Measurements from ENCODE around the gene PRR32. TPM values are rescaled to one million over a fixed set of nuclear protein-coding genes. Genes with fewer than 3 reads are reported as not detected.
"Not testable (repeated sequence)": the region's sequence is repeated elsewhere in the genome, so short reads cannot be mapped to it uniquely, and the experiment has no call there.

The PRR32 gene, protein sequence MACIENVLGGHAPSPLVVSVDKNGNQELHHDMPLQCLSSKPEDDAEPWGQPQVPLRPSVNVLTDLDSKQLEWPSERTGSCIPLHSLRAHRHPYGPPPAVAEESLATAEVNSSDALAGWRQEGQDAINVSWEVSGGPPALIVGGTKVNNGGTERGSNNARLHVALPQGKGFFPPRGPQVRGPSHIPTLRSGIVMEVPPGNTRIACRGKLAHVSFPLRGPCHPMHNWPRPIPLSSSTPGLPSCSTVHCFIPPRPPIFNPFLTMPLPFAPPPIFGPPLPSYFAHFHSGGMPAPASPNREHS
- total RNA-seq = not detected

GRCh38 chrX:126819429-126819828 lies at the start of gene PRR32:
TSS of gene PRR32 (plus strand) at chrX:126819729. CDS start at chrX:126819844, 115 bp downstream.
- TF ChIP-seq CTCF (IDR thresholded peaks at IDR 0.05) = no peak
- TF ChIP-seq POLR2AphosphoS5 (IDR thresholded peaks at IDR 0.05; ENCODE audit: insufficient read depth in 1 of 2, low read depth in 1 of 2) = no peak
- no peak for TF ChIP-seq POLR2A (IDR thresholded peaks at IDR 0.05)
- H3K9me3 ChIP-seq = no peaks in the 10 kb centered on the region
- H3K27ac ChIP-seq = no peak within 1 kb of the TSS
- H3K36me3 ChIP-seq = no peaks in the 10 kb centered on the region
- H3K4me1 ChIP-seq = no peaks in the 10 kb centered on the region
- no peak within 1 kb of the TSS for H3K4me3 ChIP-seq
- H3K27me3 ChIP-seq = no peaks in the 10 kb centered on the region
- intact Hi-C loops (cut with DNase I) = no loop called here
- DNase-seq (ENCODE audit: extremely low spot score in 2 of 2) = no peak

GRCh38 chrX:126770179-126770578 lies 49.4 kb upstream of the PRR32 start:
- TF ChIP-seq CTCF (IDR thresholded peaks at IDR 0.05) (no peak), POLR2AphosphoS5 (IDR thresholded peaks at IDR 0.05; ENCODE audit: insufficient read depth in 1 of 2, low read depth in 1 of 2) (no peak), POLR2A (IDR thresholded peaks at IDR 0.05) (no peak)
- Histone ChIP-seq H3K27me3 (no peaks in the 10 kb centered on the region), H3K36me3 (no peaks in the 10 kb centered on the region), H3K4me1 (no peaks in the 10 kb centered on the region), H3K9me3 (no peaks in the 10 kb centered on the region), H3K27ac (no peak overlapping the region), H3K4me3 (no peak overlapping the region)
- DNase-seq (ENCODE audit: extremely low spot score in 2 of 2) = no peak
- intact Hi-C loops (cut with DNase I) = no loop called here

DNA sequence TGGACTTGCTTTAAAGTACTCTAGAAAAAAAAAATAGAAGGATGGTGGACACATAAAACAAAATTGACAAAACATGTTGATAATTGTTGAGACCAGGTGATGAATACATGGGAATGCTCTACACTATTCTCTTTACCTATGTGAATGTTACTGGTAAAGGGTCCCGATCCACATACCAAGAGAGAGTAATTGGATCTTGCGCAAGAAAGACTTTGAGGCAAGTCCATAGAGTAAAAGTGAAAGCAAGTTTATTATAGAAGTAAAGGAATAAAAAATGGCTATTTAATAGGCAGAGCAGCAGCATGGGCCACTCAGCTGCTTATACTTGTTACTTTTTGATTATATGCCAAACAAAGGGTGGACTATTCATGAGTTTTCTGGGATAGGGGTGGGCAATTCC lies 34.0 kb upstream of the PRR32 start:
- Histone ChIP-seq H3K36me3 (no peaks in the 10 kb centered on the region), H3K4me3 (no peak overlapping the region), H3K9me3 (no peaks in the 10 kb centered on the region), H3K4me1 (no peaks in the 10 kb centered on the region), H3K27ac (no peak overlapping the region), H3K27me3 (no peaks in the 10 kb centered on the region)
- intact Hi-C loops (cut with DNase I) = no loop called here
- no peak for TF ChIP-seq POLR2A (IDR thresholded peaks at IDR 0.05)
- TF ChIP-seq CTCF (IDR thresholded peaks at IDR 0.05) = no peak
- TF ChIP-seq POLR2AphosphoS5 (IDR thresholded peaks at IDR 0.05; ENCODE audit: insufficient read depth in 1 of 2, low read depth in 1 of 2) = no peak
- no peak for DNase-seq (ENCODE audit: extremely low spot score in 2 of 2)

GRCh38 chrX:126799059-126799458 lies 20.5 kb upstream of the PRR32 start:
- H3K4me3 ChIP-seq = no peak overlapping the region
- no peaks in the 10 kb centered on the region for H3K36me3 ChIP-seq
- H3K27me3 ChIP-seq = no peaks in the 10 kb centered on the region
- intact Hi-C loops (cut with DNase I) = no loop called here
- no peak for DNase-seq (ENCODE audit: extremely low spot score in 2 of 2)
- H3K9me3 ChIP-seq = no peaks in the 10 kb centered on the region
- TF ChIP-seq POLR2AphosphoS5 (IDR thresholded peaks at IDR 0.05; ENCODE audit: insufficient read depth in 1 of 2, low read depth in 1 of 2) (no peak), CTCF (IDR thresholded peaks at IDR 0.05) (no peak), POLR2A (IDR thresholded peaks at IDR 0.05) (no peak)
- no peaks in the 10 kb centered on the region for H3K4me1 ChIP-seq
- no peak overlapping the region for H3K27ac ChIP-seq

- H3K27me3 ChIP-seq; H3K4me3 ChIP-seq; H3K36me3 ChIP-seq; H3K9me3 ChIP-seq; H3K4me1 ChIP-seq; DNase-seq (ENCODE audit: extremely low spot score in 2 of 2); intact Hi-C loops (cut with DNase I); H3K27ac ChIP-seq: not testable (repeated sequence)
These were observed 12.7 kb upstream of the PRR32 start for GRCh38 chrX:126806784-126807183.

All from vagina (tissue), 2 donors.